ENCODE measurements around the gene PLCXD1. TPM values are rescaled to one million over a fixed set of nuclear protein-coding genes. Genes with fewer than 3 reads are reported as not detected.

PLCXD1 gene
- polyA plus RNA-seq, 2 of the 4 experiments (the other 2 are of a cell fraction) = 64.6 to 67.9 TPM

- TF ChIP-seq HOXB13 (CRISPR knock-in tag; IDR thresholded peaks at IDR 0.05; ENCODE audit: low read depth) (no peak), FOXS1 (CRISPR knock-in tag; IDR thresholded peaks at IDR 0.05) (no peak), RARB (CRISPR knock-in tag; IDR thresholded peaks at IDR 0.05) (no peak), ELK1 (IDR thresholded peaks at IDR 0.05; ENCODE audit: low read depth, low read length) (no peak), SREBF2 (IDR thresholded peaks at IDR 0.05) (no peak)
- POLR2A ChIA-PET = no interaction called here
- DNase-seq (ENCODE audit: low read depth in 1 of 2, low spot score in 1 of 2) (no peak), FAIRE-seq (no peak), ATAC-seq (no peak)
- WGBS (ENCODE audit: missing lambda C conversion rate) = 98% methylated on average over 36 of the region's 36 CpGs
- Histone ChIP-seq H3K27ac (no peak overlapping the region), H3K4me1 (no peaks in the 10 kb centered on the region), H3K9me3 (no peaks in the 10 kb centered on the region), H3K4me3 (no peak overlapping the region), H3K4me2 (no peak overlapping the region)
- CTCF ChIA-PET = no interaction called here
These were observed 17.8 kb downstream of the PLCXD1 start for GRCh38 chrX:298993-299392.

- H3K4me1 ChIP-seq = no peaks in the 10 kb centered on the region
- no peaks in the 10 kb centered on the region for H3K9me3 ChIP-seq
- FAIRE-seq (no peak), DNase-seq (ENCODE audit: low read depth in 1 of 2, low spot score in 1 of 2) (no peak), ATAC-seq (no peak)
- H3K4me3 ChIP-seq = no peak overlapping the region
- TF ChIP-seq CHD4 (IDR thresholded peaks at IDR 0.05; ENCODE audit: borderline replicate concordance) (no peak), FOSB (CRISPR knock-in tag; IDR thresholded peaks at IDR 0.05) (no peak), HOXA7 (CRISPR knock-in tag; IDR thresholded peaks at IDR 0.05) (0 out of 2 replicates have a peak, but pooled peaks have one; percentile 13), POLR2AphosphoS2 (conservative IDR thresholded peaks at IDR 0.05; ENCODE audit: low read length) (no peak), RCOR1 (IDR thresholded peaks at IDR 0.05; ENCODE audit: low read depth, low read length) (no peak), KDM5A (IDR thresholded peaks at IDR 0.05) (no peak)
- TF ChIP-seq, protein P1, sequence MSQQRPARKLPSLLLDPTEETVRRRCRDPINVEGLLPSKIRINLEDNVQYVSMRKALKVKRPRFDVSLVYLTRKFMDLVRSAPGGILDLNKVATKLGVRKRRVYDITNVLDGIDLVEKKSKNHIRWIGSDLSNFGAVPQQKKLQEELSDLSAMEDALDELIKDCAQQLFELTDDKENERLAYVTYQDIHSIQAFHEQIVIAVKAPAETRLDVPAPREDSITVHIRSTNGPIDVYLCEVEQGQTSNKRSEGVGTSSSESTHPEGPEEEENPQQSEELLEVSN (IDR thresholded peaks at IDR 0.05; ENCODE audit: borderline replicate concordance, low read depth) = no peak
- no peak overlapping the region for H3K27ac ChIP-seq
- CTCF ChIA-PET = no interaction called here
- POLR2A ChIA-PET = no interaction called here
- WGBS (ENCODE audit: missing lambda C conversion rate) = 95% methylated on average over 8 of the region's 8 CpGs
- H3K4me2 ChIP-seq = no peak overlapping the region
These were observed 19.2 kb downstream of the PLCXD1 start for GRCh38 chrX:300334-300733.

DNA sequence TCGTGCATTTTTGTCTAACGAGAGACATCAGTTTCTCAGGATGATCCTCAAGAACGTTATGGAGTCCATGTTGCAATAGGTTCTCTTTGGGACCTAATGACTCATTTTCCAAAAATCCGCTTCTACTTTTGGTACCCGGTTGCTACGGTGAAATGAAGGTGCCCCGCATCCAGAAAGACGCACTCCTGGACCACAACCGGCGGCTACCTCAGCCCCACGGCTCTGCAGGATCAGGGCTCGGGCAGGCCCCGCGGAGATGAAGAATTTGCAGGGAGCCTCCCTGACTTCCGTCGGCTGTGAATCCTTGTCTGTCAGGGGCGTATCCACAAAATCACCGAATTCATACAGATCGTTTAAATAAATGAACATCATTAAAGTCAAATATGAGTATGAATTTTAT, 21.8 kb downstream of the PLCXD1 start:
- H3K4me2 ChIP-seq = no peak overlapping the region
- DNase-seq (ENCODE audit: low read depth in 1 of 2, low spot score in 1 of 2) (no peak), ATAC-seq (no peak), FAIRE-seq (no peak)
- H3K4me1 ChIP-seq = no peaks in the 10 kb centered on the region
- H3K9me3 ChIP-seq = no peaks in the 10 kb centered on the region
- ChIA-PET CTCF (no interaction called here), POLR2A (no interaction called here)
- no peak overlapping the region for H3K4me3 ChIP-seq
- 86% methylated on average over 19 of the region's 19 CpGs for WGBS (ENCODE audit: missing lambda C conversion rate)
- TF ChIP-seq RNF2 (IDR thresholded peaks at IDR 0.05; ENCODE audit: borderline replicate concordance, low read depth) = no peak
- TF ChIP-seq, protein P2, sequence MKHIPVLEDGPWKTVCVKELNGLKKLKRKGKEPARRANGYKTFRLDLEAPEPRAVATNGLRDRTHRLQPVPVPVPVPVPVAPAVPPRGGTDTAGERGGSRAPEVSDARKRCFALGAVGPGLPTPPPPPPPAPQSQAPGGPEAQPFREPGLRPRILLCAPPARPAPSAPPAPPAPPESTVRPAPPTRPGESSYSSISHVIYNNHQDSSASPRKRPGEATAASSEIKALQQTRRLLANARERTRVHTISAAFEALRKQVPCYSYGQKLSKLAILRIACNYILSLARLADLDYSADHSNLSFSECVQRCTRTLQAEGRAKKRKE (CRISPR knock-in tag; IDR thresholded peaks at IDR 0.05; ENCODE audit: low read depth) = no peak
- 0 out of 4 replicates have a peak, but pooled peaks of 1 of the 2 experiments have one; percentile 11 for TF ChIP-seq CEBPB (IDR thresholded peaks at IDR 0.05)
- no peak for TF ChIP-seq TP53 (CRISPR knock-in tag; IDR thresholded peaks at IDR 0.05)
- TF ChIP-seq CBX8 (IDR thresholded peaks at IDR 0.05) = no peak
- TF ChIP-seq, protein P3, sequence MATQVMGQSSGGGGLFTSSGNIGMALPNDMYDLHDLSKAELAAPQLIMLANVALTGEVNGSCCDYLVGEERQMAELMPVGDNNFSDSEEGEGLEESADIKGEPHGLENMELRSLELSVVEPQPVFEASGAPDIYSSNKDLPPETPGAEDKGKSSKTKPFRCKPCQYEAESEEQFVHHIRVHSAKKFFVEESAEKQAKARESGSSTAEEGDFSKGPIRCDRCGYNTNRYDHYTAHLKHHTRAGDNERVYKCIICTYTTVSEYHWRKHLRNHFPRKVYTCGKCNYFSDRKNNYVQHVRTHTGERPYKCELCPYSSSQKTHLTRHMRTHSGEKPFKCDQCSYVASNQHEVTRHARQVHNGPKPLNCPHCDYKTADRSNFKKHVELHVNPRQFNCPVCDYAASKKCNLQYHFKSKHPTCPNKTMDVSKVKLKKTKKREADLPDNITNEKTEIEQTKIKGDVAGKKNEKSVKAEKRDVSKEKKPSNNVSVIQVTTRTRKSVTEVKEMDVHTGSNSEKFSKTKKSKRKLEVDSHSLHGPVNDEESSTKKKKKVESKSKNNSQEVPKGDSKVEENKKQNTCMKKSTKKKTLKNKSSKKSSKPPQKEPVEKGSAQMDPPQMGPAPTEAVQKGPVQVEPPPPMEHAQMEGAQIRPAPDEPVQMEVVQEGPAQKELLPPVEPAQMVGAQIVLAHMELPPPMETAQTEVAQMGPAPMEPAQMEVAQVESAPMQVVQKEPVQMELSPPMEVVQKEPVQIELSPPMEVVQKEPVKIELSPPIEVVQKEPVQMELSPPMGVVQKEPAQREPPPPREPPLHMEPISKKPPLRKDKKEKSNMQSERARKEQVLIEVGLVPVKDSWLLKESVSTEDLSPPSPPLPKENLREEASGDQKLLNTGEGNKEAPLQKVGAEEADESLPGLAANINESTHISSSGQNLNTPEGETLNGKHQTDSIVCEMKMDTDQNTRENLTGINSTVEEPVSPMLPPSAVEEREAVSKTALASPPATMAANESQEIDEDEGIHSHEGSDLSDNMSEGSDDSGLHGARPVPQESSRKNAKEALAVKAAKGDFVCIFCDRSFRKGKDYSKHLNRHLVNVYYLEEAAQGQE (IDR thresholded peaks at IDR 0.05) = no peak
- H3K27ac ChIP-seq = no peak overlapping the region

All from A549 (cell line).